HG02798 (cell line): Measurements from ENCODE around the gene PPP6R2.
"Not testable (repeated sequence)": the region's sequence is repeated elsewhere in the genome, so short reads cannot be mapped to it uniquely, and the experiment has no call there.

Experiments
- ATAC-seq: cut with Tn5 transposase; IDR thresholded peaks from one replicate; pipeline ENCODE4 v1.9.1; 2021; ENCODE audit warnings: mild to moderate bottlenecking; ENCODE audit not compliant: unreplicated experiment, poor library complexity

Gene PPP6R2

GRCh38 chr22:50339945-50340879, 2.9 kb upstream of the PPP6R2 start:
- no peak for ATAC-seq

DNA sequence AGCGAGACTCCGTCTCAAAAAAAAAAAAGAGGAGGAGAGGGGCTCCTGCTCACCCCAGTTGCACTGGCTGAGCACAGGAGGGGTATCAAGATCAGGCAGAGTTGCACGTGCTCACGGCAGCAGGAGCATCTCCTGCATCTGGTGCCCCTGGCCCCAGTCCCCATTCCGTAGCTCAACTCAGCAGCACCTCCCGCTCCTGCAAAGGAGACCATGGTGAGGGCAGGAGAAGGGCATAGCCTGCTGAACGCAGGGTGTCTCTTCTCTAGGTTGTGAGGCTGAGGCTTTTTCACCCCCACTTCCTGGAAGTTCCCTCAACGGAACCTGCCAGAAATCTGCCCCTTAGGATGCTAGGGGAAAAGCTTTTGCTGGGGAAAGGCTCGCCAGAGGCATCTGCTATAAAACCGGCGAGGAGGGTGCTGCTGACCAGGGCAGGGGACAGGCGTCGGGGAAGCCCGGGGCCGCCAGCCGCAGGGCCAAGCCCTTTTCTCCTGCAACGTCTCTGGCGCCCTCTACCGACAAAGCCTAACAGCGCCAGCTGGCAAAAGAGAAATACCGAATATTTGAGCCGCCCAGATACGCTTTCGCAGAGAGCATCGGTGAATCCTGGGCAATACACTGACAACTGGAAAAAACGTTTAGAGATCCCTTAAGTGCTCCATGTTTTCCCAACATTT, 1.0 kb upstream of the PPP6R2 start:
- peak; percentile 50 for ATAC-seq

DNA sequence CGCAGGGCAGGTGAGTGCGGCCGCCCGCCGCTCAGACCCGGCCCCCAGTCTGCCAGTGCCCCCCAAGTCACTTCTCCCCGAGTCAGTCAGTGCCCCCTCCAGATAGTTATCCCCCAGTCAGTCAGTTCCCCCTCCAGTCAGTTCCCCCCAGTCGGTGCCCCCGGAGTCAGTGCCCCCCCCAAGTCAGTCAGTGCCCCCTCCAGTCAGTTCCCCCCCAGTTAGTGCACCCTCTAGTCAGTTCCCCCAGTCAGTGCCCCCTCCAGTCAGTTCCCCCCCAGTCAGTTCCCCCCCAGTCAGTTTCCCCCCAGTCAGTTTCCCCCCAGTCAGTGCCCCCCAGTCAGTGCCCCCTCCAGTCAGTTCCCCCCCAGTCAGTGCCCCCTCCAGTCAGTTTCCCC, 411 bp downstream of the PPP6R2 start:
- no peak for ATAC-seq

DNA sequence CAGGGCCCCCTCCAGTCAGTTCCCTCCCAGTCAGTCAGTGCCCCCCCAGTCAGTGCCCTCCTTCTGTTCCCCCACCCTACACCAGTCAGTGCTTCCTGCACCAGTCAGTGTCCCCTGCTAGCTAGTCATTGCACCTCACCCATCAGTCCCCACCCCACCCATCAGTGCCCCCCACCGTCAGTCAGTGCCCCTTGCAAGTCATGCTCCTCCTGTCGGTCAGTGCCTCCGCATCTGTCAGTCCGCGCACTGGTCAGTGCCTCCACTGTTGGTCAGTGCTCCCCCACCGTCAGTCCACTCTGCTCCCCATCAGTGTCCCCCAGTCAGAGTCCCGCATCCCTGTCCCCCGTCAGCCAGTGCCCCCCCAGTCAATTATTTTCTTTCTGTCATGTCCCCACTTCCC, 3.3 kb downstream of the PPP6R2 start:
- ATAC-seq, result no peak

GRCh38 chr22:50347157-50347556, 4.0 kb downstream of the PPP6R2 start:
- no peak for ATAC-seq

DNA sequence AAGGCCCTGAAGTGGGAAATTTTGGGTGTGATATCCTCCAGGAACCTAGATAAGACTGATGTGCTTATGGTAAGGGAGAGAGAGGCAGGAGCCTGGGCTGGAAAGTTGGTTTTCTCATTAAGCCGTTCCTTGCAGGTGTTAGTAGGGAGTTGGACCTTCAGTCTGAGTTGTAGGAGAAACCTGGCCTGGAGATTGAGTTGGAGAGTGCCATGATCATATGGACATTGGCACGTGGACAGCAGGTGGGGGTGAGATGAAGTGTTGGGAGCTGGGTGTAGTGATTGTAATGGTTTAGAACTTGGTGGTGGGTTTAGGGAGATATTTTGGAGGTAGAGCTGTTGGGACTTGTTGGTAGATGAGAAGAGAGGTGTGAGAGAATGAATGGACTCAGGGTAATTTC, 4.9 kb downstream of the PPP6R2 start:
- no peak for ATAC-seq

DNA sequence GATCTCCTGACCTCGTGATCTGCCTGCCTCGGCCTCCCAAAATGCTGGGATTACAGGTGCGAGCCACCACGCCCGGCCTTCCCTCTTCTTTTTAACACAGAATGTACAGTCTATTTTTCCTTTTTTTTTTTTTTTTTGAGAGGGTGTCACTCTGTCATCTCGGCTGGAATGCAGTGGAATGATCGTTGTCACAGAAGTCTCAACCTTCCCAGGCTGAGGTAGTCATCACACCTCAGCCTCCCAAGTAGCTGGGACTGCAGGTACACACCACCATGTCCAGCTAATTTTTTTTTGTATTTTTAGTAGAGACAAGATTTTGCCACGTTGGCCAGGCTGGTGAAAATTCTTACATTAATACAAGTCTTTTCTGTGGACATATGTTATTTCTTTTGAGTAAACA, 13.1 kb downstream of the PPP6R2 start:
- no peak for ATAC-seq

DNA sequence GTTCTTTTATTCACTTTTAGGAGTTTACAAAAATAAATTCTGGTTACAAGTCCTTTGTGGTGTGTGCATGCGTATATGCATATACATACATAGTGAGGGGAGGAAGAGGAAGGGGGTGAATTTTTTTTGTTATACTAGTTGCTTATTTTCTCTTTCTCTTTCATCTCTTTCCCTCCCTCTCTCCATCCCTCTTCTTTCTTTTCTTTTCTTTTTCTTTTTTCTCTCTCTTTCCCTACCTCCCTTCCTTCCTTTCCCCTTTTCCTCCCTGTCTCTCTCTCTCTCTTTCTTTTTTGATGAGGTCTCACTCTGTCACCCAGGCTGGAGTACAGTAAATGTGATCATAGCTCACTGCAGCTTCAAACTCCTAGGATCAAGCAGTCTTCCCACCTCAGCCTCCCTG, 14.1 kb downstream of the PPP6R2 start:
- ATAC-seq, result no peak

GRCh38 chr22:50357756-50358155, 14.6 kb downstream of the PPP6R2 start:
- ATAC-seq, result no peak

- no peak for ATAC-seq
Observed at GRCh38 chr22:50360578-50360977, 17.5 kb downstream of the PPP6R2 start.

DNA sequence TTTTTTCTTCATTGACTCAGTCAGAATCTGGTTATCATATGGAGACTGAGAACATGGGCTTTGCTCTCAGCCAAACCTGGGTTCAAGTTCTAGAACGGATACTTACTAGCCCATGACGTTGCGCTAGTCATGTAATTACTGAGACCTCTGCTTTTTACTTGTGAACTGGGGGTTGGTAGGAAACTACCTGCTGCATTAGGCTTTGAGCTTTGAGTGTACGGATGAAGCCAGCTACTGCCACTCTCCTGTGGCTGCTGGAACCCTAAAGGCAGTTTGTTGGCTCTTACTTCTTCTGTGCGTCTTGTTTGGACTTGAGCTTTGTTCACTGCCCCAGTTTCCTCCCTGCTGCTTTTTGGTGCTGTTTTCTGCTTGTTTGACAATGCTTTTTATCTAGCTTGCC, 18.1 kb downstream of the PPP6R2 start:
- no peak for ATAC-seq

DNA sequence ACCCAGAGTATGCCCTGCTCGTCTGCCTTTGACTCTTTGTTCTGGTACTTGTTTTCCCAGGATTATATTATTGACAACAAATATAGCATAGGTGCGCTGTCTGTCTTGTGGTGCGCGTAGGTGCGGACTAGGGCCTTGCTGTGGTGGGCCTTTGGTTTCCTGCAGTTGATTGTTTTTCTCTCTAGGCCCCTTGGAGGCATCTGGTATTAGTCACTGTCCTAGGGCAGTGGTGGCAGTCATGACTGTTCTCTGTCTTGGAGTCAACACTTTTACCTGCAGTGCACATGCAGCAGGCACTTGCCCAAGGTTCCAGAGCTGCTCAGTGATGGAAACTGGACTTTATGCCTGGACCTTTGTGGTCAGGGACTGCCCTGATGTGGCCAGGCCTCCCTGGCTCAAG, 18.6 kb downstream of the PPP6R2 start:
- no peak for ATAC-seq

DNA sequence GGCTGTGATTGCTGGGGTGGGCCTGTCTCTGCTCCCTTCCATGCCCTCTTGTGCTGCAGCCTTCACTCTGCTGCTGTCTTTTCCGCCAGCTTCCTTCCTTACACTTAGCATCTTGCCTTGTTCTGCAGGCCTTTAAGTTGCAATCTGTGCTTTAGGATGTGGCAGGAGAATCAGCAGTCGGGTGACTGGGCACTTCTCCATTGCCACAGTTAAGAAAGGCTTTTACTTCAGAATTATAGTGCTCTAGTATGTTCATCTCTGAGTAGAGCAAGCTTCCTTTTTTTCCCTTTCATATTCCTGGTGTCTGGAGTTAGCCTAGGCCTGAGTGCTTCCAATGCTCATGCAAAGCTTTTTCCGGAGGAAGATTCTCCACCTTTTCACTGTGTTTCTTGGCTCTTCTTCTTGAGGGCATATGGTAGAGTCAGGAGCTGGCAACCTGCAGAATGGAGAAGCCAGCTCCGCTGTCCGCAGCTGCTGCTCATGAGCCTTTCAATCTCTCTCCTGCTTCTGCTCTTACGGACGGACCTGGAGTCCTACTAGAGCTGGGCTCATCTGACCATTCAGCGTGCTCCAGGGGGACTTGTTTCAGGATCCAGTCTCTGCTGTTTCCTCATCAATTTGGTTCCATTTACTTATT, 20.2 kb downstream of the PPP6R2 start:
- no peak for ATAC-seq

DNA sequence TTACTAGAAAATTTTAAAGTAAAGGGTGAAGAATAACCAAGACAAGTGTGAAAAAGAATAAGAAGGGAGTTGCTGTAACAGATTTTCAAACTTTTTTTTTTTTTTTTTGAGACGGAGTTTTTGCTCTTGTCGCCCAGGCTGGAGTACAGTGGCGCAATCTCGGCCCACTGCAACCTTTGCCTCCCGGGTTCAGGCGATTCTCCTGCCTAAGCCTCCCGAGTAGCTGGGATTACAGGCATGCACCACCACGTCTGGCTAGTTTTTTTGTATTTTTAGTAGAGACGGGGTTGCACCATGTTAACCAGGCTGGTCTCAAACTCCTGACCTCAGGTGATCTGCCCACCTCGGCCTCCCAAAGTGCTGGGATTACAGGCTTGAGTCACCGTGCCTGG, 20.7 kb downstream of the PPP6R2 start:
- ATAC-seq, result not testable (repeated sequence)

GRCh38 chr22:50367778-50368500, 24.8 kb downstream of the PPP6R2 start:
- no peak for ATAC-seq

- no peak for ATAC-seq
Observed at GRCh38 chr22:50371101-50371648, 28.0 kb downstream of the PPP6R2 start.

DNA sequence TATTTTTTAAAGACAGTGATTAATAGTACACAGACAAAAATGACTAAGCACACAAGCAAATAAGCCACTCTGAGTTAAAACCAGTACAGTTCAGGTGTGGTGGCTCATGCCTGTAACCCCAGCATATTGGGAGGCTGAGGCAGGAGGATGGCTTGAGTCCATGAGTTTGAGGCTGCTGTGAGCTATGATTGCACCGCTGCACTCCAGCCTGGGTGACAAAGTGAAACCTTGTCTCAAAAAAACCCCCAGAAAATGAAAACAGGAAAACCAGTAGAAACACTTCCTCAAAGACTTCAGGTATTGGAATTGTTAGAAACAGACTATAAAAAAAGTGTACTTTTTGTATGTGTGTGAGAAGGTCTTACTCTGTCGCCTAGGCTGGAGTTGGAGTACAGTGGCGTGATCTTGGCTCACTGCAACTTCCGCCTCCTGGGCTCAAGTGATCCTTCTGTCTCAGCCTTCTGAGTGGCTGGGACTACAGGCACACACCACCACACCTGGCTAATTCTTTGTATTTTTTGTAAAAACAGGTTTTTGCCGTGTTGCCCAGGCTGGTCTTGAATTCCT, 33.0 kb downstream of the PPP6R2 start:
- ATAC-seq, result no peak

GRCh38 chr22:50381021-50381555, 38.0 kb downstream of the PPP6R2 start:
- not testable (repeated sequence) for ATAC-seq

GRCh38 chr22:50396751-50397370, 53.7 kb downstream of the PPP6R2 start:
- no peak for ATAC-seq
